ENCODE results near the gene ZMIZ1.

ZMIZ1 gene

DNA sequence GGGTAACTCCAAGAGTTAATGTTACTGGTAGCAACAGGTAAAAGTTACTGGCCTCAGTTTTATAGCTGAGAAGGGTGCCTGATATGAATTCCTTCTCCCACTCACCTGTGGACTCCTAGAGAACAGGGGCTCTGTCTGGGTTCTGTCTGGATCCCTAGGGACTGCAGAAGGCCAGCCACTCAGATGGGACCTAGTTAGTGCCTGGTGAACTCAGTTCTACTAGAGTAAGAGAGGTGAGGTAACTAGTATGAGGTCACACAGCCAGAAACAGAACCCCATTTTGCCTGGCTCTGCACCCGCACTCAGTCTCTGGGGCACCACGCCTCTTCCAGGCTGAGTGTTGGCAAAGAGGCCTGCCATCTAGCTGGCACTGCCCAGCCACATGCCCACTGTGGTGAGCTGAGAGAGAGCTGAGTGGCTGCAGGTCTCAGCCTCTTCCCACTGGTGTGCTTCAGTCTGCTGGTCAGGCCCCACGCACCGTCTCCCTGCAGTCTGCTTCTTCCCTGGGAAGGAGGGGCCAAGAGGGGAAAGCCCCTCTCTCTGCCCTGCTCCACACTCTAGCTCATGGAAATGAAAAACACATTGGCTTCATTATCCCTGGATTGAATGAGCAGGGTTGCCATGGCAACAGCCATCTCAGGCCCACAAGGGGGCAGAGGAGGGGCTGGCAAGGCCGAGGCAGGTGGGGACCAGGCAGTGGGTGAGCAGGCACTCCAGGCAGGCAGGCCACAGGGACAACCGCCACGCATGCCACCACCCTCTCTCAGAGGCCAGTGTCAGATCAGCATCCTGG is 110.6 kb downstream of the ZMIZ1 start:
- H3K27me3 ChIP-seq (ENCODE audit: control insufficient read depth in 1 of 2, insufficient read depth in 2 of 2, low read length in 2 of 2) = no peaks in the 10 kb centered on the region
- no peak overlapping the region for H3K9ac ChIP-seq (ENCODE audit: low read depth in 1 of 2, low read length in 2 of 2)
- no peak overlapping the region for H3K27ac ChIP-seq (ENCODE audit: low read depth, low read length)
- peaks cover 25 to 54% of the 10 kb centered on the region in 2 donors for H3K4me1 ChIP-seq (ENCODE audit: control insufficient read depth in 1 of 2, insufficient read depth in 2 of 2, low read length in 2 of 2)
- peaks cover 8 to 20% of the 10 kb centered on the region in 2 donors for H3K36me3 ChIP-seq (ENCODE audit: control insufficient read depth in 1 of 2, insufficient read depth in 2 of 2, low read length in 2 of 2)
- H3K4me3 ChIP-seq (ENCODE audit: low read depth in 1 of 2, low read length in 2 of 2) = no peak overlapping the region
- no peaks in the 10 kb centered on the region for H3K9me3 ChIP-seq (ENCODE audit: control insufficient read depth in 1 of 2, low read length in 2 of 2)

DNA sequence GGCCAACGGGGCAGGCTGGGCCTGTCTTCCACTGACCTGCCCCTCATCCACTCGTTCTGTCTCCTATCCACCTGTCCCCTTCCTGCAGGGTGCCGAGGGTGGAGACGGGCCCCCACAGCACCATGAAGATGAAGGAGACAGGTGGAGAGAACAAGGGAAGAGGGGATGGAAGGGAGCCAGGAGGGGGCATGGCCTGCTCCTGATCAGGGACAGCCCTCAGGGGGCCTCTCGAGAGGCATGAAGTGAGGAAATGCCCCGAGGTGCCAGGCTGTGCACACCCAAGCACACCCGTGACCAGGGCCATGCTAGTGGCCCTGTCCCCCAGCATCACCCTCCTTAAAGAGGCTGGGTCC is 111.2 kb downstream of the ZMIZ1 start:
- no peak overlapping the region for H3K9ac ChIP-seq (ENCODE audit: low read depth in 1 of 2, low read length in 2 of 2)
- no peak overlapping the region for H3K4me3 ChIP-seq (ENCODE audit: low read depth in 1 of 2, low read length in 2 of 2)
- H3K4me1 ChIP-seq (ENCODE audit: control insufficient read depth in 1 of 2, insufficient read depth in 2 of 2, low read length in 2 of 2) = peaks cover 31 to 59% of the 10 kb centered on the region in 2 donors
- no peaks in the 10 kb centered on the region for H3K27me3 ChIP-seq (ENCODE audit: control insufficient read depth in 1 of 2, insufficient read depth in 2 of 2, low read length in 2 of 2)
- no peak overlapping the region for H3K27ac ChIP-seq (ENCODE audit: low read depth, low read length)
- no peaks in the 10 kb centered on the region for H3K9me3 ChIP-seq (ENCODE audit: control insufficient read depth in 1 of 2, low read length in 2 of 2)
- peaks cover 3 to 20% of the 10 kb centered on the region in 2 donors for H3K36me3 ChIP-seq (ENCODE audit: control insufficient read depth in 1 of 2, insufficient read depth in 2 of 2, low read length in 2 of 2)

- H3K4me1 ChIP-seq (ENCODE audit: control insufficient read depth in 1 of 2, insufficient read depth in 2 of 2, low read length in 2 of 2) = peaks cover 37 to 63% of the 10 kb centered on the region in 2 donors
- H3K9ac ChIP-seq (ENCODE audit: low read depth in 1 of 2, low read length in 2 of 2) = no peak overlapping the region
- no peaks in the 10 kb centered on the region for H3K27me3 ChIP-seq (ENCODE audit: control insufficient read depth in 1 of 2, insufficient read depth in 2 of 2, low read length in 2 of 2)
These were observed 111.9 kb downstream of the ZMIZ1 start for GRCh38 chr10:79180414-79181221.

GRCh38 chr10:79181227-79181626 is 112.5 kb downstream of the ZMIZ1 start:
- H3K4me3 ChIP-seq (ENCODE audit: low read depth in 1 of 2, low read length in 2 of 2) = no peak overlapping the region
- H3K27me3 ChIP-seq (ENCODE audit: control insufficient read depth in 1 of 2, insufficient read depth in 2 of 2, low read length in 2 of 2) = no peaks in the 10 kb centered on the region
- peak overlapping the region; percentile 27 for H3K27ac ChIP-seq (ENCODE audit: low read depth, low read length)
- H3K36me3 ChIP-seq (ENCODE audit: control insufficient read depth in 1 of 2, insufficient read depth in 2 of 2, low read length in 2 of 2) = peaks cover 3 to 20% of the 10 kb centered on the region in 2 donors
- no peaks in the 10 kb centered on the region for H3K9me3 ChIP-seq (ENCODE audit: control insufficient read depth in 1 of 2, low read length in 2 of 2)
- H3K4me1 ChIP-seq (ENCODE audit: control insufficient read depth in 1 of 2, insufficient read depth in 2 of 2, low read length in 2 of 2) = peaks cover 43 to 64% of the 10 kb centered on the region in 2 donors
- H3K9ac ChIP-seq (ENCODE audit: low read depth in 1 of 2, low read length in 2 of 2) = no peak overlapping the region

More at GRCh38 chr10:79180414-79181221, 111.9 kb downstream of the ZMIZ1 start:
- H3K36me3 ChIP-seq (ENCODE audit: control insufficient read depth in 1 of 2, insufficient read depth in 2 of 2, low read length in 2 of 2) = peaks cover 3 to 20% of the 10 kb centered on the region in 2 donors
- no peaks in the 10 kb centered on the region for H3K9me3 ChIP-seq (ENCODE audit: control insufficient read depth in 1 of 2, low read length in 2 of 2)
- no peak overlapping the region for H3K4me3 ChIP-seq (ENCODE audit: low read depth in 1 of 2, low read length in 2 of 2)
- no peak overlapping the region for H3K27ac ChIP-seq (ENCODE audit: low read depth, low read length)

- H3K36me3 ChIP-seq (ENCODE audit: control insufficient read depth in 1 of 2, insufficient read depth in 2 of 2, low read length in 2 of 2) = peaks cover 3 to 20% of the 10 kb centered on the region in 2 donors
- no peak overlapping the region for H3K9ac ChIP-seq (ENCODE audit: low read depth in 1 of 2, low read length in 2 of 2)
- H3K27me3 ChIP-seq (ENCODE audit: control insufficient read depth in 1 of 2, insufficient read depth in 2 of 2, low read length in 2 of 2) = no peaks in the 10 kb centered on the region
- H3K27ac ChIP-seq (ENCODE audit: low read depth, low read length) = peak overlapping the region; percentile 27
- H3K4me3 ChIP-seq (ENCODE audit: low read depth in 1 of 2, low read length in 2 of 2) = no peak overlapping the region
- peaks cover 50 to 64% of the 10 kb centered on the region in 2 donors for H3K4me1 ChIP-seq (ENCODE audit: control insufficient read depth in 1 of 2, insufficient read depth in 2 of 2, low read length in 2 of 2)
- H3K9me3 ChIP-seq (ENCODE audit: control insufficient read depth in 1 of 2, low read length in 2 of 2) = no peaks in the 10 kb centered on the region
These were observed 113.1 kb downstream of the ZMIZ1 start for GRCh38 chr10:79181698-79182521.

- peaks cover 0 to 24% of the 10 kb centered on the region in 2 donors for H3K36me3 ChIP-seq (ENCODE audit: control insufficient read depth in 1 of 2, insufficient read depth in 2 of 2, low read length in 2 of 2)
- H3K4me3 ChIP-seq (ENCODE audit: low read depth in 1 of 2, low read length in 2 of 2) = no peak overlapping the region
- no peaks in the 10 kb centered on the region for H3K9me3 ChIP-seq (ENCODE audit: control insufficient read depth in 1 of 2, low read length in 2 of 2)
- no peaks in the 10 kb centered on the region for H3K27me3 ChIP-seq (ENCODE audit: control insufficient read depth in 1 of 2, insufficient read depth in 2 of 2, low read length in 2 of 2)
- peak overlapping the region; percentile 60 for H3K27ac ChIP-seq (ENCODE audit: low read depth, low read length)
- H3K9ac ChIP-seq (ENCODE audit: low read depth in 1 of 2, low read length in 2 of 2) = no peak overlapping the region
- H3K4me1 ChIP-seq (ENCODE audit: control insufficient read depth in 1 of 2, insufficient read depth in 2 of 2, low read length in 2 of 2) = peaks cover 60 to 73% of the 10 kb centered on the region in 2 donors
These were observed 114.2 kb downstream of the ZMIZ1 start for GRCh38 chr10:79182781-79183467.

DNA sequence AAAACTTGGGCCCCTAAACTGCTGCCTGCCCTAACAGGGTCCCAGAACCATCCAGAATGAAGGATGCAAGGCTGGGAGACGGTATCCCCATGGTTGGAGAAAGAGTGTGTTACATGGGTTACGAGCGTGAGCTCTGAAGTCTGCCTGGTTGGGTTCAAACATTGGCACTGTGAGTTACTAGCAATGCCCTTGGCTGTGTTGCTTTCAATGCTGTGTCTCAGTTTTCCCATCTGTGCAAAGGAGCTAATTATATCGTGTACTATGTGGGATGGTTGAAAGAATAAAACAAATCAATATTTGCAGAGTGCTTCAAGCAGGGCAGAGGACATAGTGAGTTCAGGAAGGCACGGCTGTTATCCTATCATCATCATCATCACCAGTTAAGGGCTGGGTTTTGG is 114.7 kb downstream of the ZMIZ1 start:
- H3K27me3 ChIP-seq (ENCODE audit: control insufficient read depth in 1 of 2, insufficient read depth in 2 of 2, low read length in 2 of 2) = no peaks in the 10 kb centered on the region
- H3K9me3 ChIP-seq (ENCODE audit: control insufficient read depth in 1 of 2, low read length in 2 of 2) = no peaks in the 10 kb centered on the region
- peaks cover 65 to 72% of the 10 kb centered on the region in 2 donors for H3K4me1 ChIP-seq (ENCODE audit: control insufficient read depth in 1 of 2, insufficient read depth in 2 of 2, low read length in 2 of 2)
- H3K36me3 ChIP-seq (ENCODE audit: control insufficient read depth in 1 of 2, insufficient read depth in 2 of 2, low read length in 2 of 2) = peaks cover 0 to 21% of the 10 kb centered on the region in 2 donors
- H3K9ac ChIP-seq (ENCODE audit: low read depth in 1 of 2, low read length in 2 of 2) = peak overlapping the region in 1 of 2 donors; percentile 2
- peak overlapping the region; percentile 2 for H3K27ac ChIP-seq (ENCODE audit: low read depth, low read length)
- H3K4me3 ChIP-seq (ENCODE audit: low read depth in 1 of 2, low read length in 2 of 2) = no peak overlapping the region

DNA sequence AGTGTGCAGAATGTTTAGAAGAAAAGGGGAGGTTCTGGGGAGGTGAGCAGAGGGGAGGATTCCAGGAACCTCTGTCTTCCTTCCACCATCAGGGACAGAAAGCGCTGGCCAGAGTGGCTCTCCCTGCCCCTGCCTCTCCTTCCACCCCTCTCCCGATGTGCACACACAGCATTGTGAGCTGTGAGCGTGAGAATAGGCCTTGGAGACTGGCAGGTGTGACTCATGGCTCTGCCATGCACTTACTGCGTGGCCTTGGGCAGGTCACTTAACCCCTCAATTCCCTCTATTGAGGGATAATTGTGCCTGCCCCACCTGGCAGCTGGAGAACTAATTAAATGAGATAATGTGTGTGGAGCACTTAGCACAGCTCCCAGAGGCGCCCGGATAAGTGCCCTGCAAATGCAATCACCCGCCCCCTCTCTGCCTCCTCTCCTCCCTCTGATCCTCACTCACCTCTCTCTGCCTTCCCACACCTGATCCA is 115.4 kb downstream of the ZMIZ1 start:
- Histone ChIP-seq H3K9ac (ENCODE audit: low read depth in 1 of 2, low read length in 2 of 2) (peak overlapping the region in 1 of 2 donors; percentile 3), H3K4me3 (ENCODE audit: low read depth in 1 of 2, low read length in 2 of 2) (no peak overlapping the region), H3K27ac (ENCODE audit: low read depth, low read length) (no peak overlapping the region), H3K27me3 (ENCODE audit: control insufficient read depth in 1 of 2, insufficient read depth in 2 of 2, low read length in 2 of 2) (no peaks in the 10 kb centered on the region), H3K4me1 (ENCODE audit: control insufficient read depth in 1 of 2, insufficient read depth in 2 of 2, low read length in 2 of 2) (peaks cover 69 to 79% of the 10 kb centered on the region in 2 donors), H3K36me3 (ENCODE audit: control insufficient read depth in 1 of 2, insufficient read depth in 2 of 2, low read length in 2 of 2) (peaks cover 0 to 21% of the 10 kb centered on the region in 2 donors), H3K9me3 (ENCODE audit: control insufficient read depth in 1 of 2, low read length in 2 of 2) (no peaks in the 10 kb centered on the region)

- Histone ChIP-seq H3K36me3 (ENCODE audit: control insufficient read depth in 1 of 2, insufficient read depth in 2 of 2, low read length in 2 of 2) (peaks cover 0 to 19% of the 10 kb centered on the region in 2 donors), H3K27ac (ENCODE audit: low read depth, low read length) (no peak overlapping the region), H3K9me3 (ENCODE audit: control insufficient read depth in 1 of 2, low read length in 2 of 2) (no peaks in the 10 kb centered on the region), H3K4me3 (ENCODE audit: low read depth in 1 of 2, low read length in 2 of 2) (no peak overlapping the region), H3K4me1 (ENCODE audit: control insufficient read depth in 1 of 2, insufficient read depth in 2 of 2, low read length in 2 of 2) (peaks cover 69 to 80% of the 10 kb centered on the region in 2 donors), H3K9ac (ENCODE audit: low read depth in 1 of 2, low read length in 2 of 2) (no peak overlapping the region), H3K27me3 (ENCODE audit: control insufficient read depth in 1 of 2, insufficient read depth in 2 of 2, low read length in 2 of 2) (no peaks in the 10 kb centered on the region)
These were observed 115.9 kb downstream of the ZMIZ1 start for GRCh38 chr10:79184657-79185056.
